ENCODE measurements around the gene SLC37A1.
A peak's percentile ranks its signal among the peaks of the same experiment; 100 is the strongest.

The SLC37A1 gene

GRCh38 chr21:42538479-42539275, 25.0 kb downstream of the SLC37A1 start:
- H4K20me1 ChIP-seq (ENCODE audit: low read depth, low read length) = no peaks in the 10 kb centered on the region
- peak overlapping the region; percentile 96 for H3K27ac ChIP-seq (ENCODE audit: low read depth, low read length)
- H3K9me2 ChIP-seq (replicated peaks; ENCODE audit: insufficient read depth, low read length) = no peaks in the 10 kb centered on the region
- peak overlapping the region; percentile 78; the same call in 1 of the 2 replicates for H3K9ac ChIP-seq (ENCODE audit: low read length)
- TF ChIP-seq CTCF (IDR thresholded peaks at IDR 0.05; ENCODE audit: insufficient read depth, low read length, poor library complexity, severe bottlenecking) (no peak), EZH2phosphoT487 (conservative IDR thresholded peaks at IDR 0.05; ENCODE audit: low read length) (no peak)
- H2AFZ ChIP-seq (ENCODE audit: low read depth, low read length, severe bottlenecking) = no peak overlapping the region
- peaks cover 16% of the 10 kb centered on the region for H3K79me2 ChIP-seq (ENCODE audit: insufficient read depth, low read length)
- H3K9me3 ChIP-seq (ENCODE audit: insufficient read depth, low read length) = no peaks in the 10 kb centered on the region
- peak overlapping the region; percentile 86 for H3K4me2 ChIP-seq (ENCODE audit: low read depth, low read length, poor library complexity, severe bottlenecking)
- peaks cover 44% of the 10 kb centered on the region for H3F3A ChIP-seq (ENCODE audit: insufficient read depth)
- no peak overlapping the region for H3K4me3 ChIP-seq (ENCODE audit: insufficient read depth, low read length, poor library complexity, severe bottlenecking)
- H3K36me3 ChIP-seq (ENCODE audit: low read length) = no peaks in the 10 kb centered on the region
- no peaks in the 10 kb centered on the region for H3K27me3 ChIP-seq (ENCODE audit: low read length)

- Histone ChIP-seq H3K36me3 (ENCODE audit: low read length) (no peaks in the 10 kb centered on the region), H3K27ac (ENCODE audit: low read depth, low read length) (no peak overlapping the region), H3K9ac (ENCODE audit: low read length) (no peak overlapping the region), H3K79me2 (ENCODE audit: insufficient read depth, low read length) (peaks cover 9% of the 10 kb centered on the region), H2AFZ (ENCODE audit: low read depth, low read length, severe bottlenecking) (no peak overlapping the region), H3K4me2 (ENCODE audit: low read depth, low read length, poor library complexity, severe bottlenecking) (no peak overlapping the region), H3K27me3 (ENCODE audit: low read length) (no peaks in the 10 kb centered on the region), H3F3A (ENCODE audit: insufficient read depth) (peaks cover 38% of the 10 kb centered on the region), H3K4me3 (ENCODE audit: insufficient read depth, low read length, poor library complexity, severe bottlenecking) (no peak overlapping the region), H4K20me1 (ENCODE audit: low read depth, low read length) (no peaks in the 10 kb centered on the region), H3K9me2 (replicated peaks; ENCODE audit: insufficient read depth, low read length) (no peaks in the 10 kb centered on the region), H3K9me3 (ENCODE audit: insufficient read depth, low read length) (no peaks in the 10 kb centered on the region)
- TF ChIP-seq EZH2phosphoT487 (conservative IDR thresholded peaks at IDR 0.05; ENCODE audit: low read length) (no peak), CTCF (IDR thresholded peaks at IDR 0.05; ENCODE audit: insufficient read depth, low read length, poor library complexity, severe bottlenecking) (no peak)
These were observed 25.7 kb downstream of the SLC37A1 start for GRCh38 chr21:42539342-42539741.

- no peak for TF ChIP-seq CTCF (IDR thresholded peaks at IDR 0.05; ENCODE audit: insufficient read depth, low read length, poor library complexity, severe bottlenecking)
- Histone ChIP-seq H3K36me3 (ENCODE audit: low read length) (no peaks in the 10 kb centered on the region), H3K9ac (ENCODE audit: low read length) (no peak overlapping the region), H2AFZ (ENCODE audit: low read depth, low read length, severe bottlenecking) (no peak overlapping the region), H3F3A (ENCODE audit: insufficient read depth) (peaks cover 32% of the 10 kb centered on the region), H3K4me2 (ENCODE audit: low read depth, low read length, poor library complexity, severe bottlenecking) (no peak overlapping the region), H3K79me2 (ENCODE audit: insufficient read depth, low read length) (peaks cover 5% of the 10 kb centered on the region; the same call in 1 of the 2 replicates), H3K9me2 (replicated peaks; ENCODE audit: insufficient read depth, low read length) (no peaks in the 10 kb centered on the region), H3K4me3 (ENCODE audit: insufficient read depth, low read length, poor library complexity, severe bottlenecking) (no peak overlapping the region), H3K9me3 (ENCODE audit: insufficient read depth, low read length) (no peaks in the 10 kb centered on the region), H4K20me1 (ENCODE audit: low read depth, low read length) (no peaks in the 10 kb centered on the region), H3K27me3 (ENCODE audit: low read length) (no peaks in the 10 kb centered on the region), H3K27ac (ENCODE audit: low read depth, low read length) (no peak overlapping the region)
These were observed 26.3 kb downstream of the SLC37A1 start for GRCh38 chr21:42539931-42540343.
